ENCODE data around the gene HDHD3.

HDHD3 gene

DNA sequence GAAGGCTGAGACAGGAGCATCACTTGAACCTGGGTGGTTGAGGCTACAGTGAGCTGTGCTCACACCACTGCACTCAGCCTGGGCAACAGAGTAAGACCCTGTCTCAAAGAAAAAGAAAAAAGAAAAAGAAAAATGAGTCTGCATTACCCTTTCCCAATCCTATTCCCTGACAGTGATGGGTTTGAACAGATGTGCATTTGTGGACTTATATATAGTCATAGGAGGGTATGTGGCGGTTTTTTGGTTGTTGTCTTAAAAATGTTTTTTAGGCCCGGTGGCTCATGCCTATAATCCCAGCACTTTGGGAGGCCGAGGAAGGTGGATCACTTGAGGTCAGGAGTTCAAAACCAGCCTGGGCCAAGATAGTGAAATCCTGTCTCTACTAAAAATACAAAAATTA is 13.4 kb downstream of the HDHD3 start:
- DNase-seq (ENCODE audit: low read depth) = no peak

DNA sequence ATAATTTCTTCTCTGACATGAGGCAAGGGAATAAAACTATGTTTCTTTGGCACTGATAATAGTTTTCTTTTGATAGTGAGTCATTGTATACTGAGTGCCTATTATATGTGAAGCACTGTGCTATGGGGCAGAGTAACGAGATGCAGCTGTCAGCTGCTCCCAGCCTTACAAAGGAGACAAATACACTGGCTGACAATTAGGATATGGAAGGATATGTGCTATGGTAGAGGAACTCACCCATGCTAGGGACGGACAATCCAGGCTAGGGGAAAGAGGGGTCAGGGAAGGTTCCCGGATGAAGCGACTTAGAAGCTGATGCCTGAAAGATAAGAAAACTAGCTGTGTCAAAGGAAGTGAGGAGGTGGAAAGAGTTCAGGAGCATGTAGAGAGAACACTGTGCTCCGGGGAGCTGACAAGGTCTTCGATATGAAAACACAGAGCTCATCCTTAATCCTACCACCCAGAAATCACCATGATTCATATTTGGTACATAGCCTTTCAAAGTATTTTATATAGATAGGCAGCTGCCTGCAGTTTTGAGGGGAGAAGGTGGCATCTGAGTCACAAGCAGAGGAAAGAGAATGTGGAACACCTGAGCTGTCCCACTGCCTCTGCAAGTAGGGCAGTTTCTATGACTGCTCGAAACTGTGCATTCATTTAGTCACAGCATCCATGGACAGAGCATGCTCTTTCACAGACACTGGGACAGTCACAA is 15.3 kb downstream of the HDHD3 start:
- no peak for DNase-seq (ENCODE audit: low read depth)

DNA sequence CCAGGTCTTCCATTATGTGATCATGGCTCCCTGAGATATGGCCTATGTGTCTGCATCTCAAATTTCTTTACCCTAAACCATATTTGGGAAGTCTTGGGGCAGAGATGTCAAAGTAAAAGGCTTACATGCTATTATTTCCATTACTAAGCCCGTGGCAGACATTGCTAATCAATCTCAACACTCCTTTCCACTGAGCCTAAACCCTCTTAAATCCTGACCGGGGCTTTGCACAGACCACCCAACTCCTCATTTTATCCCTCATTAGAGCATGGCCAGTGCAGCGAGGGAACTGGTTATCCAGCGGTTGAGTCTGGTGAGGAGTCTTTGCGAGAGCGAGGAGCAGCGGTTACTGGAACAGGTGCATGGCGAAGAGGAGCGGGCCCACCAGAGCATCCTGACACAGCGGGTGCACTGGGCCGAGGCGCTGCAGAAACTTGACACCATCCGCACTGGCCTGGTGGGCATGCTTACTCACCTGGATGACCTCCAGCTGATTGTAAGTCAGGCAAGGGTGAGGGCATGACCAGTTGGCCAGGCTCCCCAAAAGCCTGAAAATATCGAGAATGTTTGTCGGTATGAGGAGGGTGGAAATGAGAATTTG is 16.4 kb downstream of the HDHD3 start:
- DNase-seq (ENCODE audit: low read depth) = no peak

DNA sequence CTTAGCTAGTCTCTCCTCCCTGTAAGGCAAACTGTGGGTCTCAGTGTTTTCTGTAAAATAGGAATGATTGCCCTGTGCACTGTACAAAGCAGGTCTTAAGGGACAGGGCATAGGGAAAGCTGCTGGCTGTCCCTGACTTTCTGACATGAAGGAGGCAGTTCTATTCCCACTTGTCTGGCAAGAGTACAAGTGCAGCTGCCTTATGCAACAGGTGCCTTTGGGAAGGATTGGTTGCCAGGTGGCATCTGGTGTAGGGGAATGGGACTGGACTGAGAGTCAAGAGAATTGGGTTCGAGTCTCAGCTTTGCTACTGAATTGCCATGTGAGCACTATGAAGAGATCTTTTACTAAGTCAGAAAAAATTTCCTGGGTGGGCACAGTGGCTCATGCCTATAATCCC is 17.4 kb downstream of the HDHD3 start:
- no peak for DNase-seq (ENCODE audit: low read depth)

DNA sequence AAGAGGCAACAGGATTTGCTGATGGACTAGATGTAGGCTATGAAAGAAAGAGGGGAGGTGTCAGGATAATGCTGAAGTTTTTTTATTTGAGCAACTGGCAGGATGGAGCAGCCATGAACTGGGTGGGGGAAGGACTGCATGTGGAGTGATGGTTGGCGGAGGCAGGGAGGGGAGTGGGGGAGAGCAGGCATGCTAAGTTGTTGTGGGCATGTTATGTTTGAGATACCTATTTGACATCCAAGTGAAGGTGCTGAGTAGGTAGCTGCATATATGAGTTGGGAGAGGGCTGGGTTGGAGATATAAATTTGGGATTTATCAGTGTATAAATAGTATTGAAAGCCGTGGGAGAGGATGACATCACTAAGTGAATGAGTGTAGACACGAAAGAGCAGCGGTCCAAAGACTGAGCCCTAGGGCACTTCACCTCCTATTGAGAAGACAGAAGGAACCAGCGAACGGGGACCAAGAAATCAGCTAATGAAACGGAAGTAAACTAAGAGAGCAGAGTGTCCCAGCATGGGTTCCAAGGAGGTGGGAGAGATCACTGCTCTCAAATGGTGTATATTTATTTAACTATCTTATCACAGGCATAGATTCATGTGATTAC is 20.0 kb downstream of the HDHD3 start:
- DNase-seq (ENCODE audit: low read depth) = no peak

DNA sequence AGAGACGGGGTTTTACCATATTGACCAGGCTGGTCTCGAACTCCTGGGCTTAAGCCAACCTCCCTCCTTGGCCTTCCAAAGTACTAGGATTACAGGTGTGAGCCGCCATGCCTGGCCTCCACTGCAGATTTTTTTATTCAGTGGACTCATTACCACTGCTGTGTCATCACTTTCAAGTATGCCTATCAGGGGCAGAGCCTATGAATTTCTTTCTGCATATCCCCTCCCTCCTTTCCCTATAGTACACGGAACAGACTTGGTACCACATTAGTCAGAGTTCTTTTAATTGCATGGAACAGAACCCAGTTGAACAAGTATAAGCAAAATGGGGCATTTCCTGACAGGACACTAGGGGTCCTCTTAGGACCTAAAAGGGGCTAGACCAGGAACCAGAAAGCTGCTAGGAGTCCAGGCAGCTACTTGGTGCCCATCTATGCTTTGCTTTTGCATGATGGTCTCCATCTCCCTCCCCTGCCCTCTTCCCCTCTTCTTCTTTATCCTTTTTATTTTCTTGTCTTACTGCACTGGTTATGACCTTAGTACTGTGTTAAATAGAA is 21.7 kb downstream of the HDHD3 start:
- DNase-seq (ENCODE audit: low read depth) = no peak

DNA sequence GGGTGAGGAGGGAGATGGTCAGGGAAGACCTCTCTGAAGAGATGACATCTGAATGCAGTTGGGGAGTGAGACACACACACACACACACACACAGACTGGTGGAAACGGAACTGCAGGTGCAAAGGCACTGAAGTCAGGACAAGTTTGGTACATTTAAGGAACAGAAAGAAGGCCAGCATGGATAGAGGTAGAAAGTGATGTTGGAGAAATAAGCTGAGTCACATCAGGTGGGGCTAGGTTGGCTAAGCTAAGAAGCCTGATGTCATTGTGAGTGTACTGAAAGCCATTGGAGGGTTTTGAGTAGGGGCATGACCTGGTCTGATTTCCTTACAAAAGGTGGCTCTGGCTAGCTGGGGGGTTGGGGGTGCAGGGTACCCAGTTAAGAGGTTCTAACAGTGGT is 24.4 kb downstream of the HDHD3 start:
- no peak for DNase-seq (ENCODE audit: low read depth)

DNA sequence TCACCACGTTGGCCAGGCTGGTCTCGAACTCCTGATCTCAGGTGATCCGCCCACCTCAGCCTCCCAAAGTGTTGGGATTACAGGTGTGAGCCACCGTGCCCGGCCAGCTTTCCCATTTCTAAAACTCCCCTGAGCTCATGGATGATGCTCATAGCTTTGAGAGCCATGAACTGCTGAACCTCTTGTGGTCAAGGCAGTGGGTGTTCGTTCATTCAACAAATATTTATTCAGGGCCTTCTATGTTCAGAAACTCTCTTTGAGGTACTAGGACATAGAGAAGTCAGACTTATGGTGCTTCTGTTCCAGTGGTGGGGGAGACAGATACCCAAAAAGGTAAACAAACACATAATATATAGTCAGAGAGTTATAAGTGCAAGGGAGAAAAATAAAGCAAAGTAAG is 24.8 kb downstream of the HDHD3 start:
- DNase-seq (ENCODE audit: low read depth) = no peak

DNA sequence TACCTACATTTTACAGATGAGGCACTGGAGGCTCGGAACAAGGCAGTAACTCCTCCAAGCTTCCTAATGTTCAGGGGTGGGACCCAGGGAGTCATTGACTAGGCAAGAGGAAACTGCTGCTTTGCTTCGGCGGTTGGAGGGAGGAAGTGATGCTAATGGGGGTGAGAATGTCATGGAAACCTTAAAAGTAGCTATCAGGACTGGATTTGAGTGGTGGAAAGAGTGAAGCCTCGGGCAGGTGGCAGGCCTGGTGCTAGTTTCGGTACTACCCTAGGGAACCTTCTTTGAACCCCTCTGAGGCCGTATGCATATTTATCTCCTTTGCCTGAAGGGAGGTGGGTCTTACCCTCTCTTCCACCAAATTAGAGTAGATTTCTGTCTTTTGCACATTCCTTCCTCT is 25.8 kb downstream of the HDHD3 start:
- no peak for DNase-seq (ENCODE audit: low read depth)

DNA sequence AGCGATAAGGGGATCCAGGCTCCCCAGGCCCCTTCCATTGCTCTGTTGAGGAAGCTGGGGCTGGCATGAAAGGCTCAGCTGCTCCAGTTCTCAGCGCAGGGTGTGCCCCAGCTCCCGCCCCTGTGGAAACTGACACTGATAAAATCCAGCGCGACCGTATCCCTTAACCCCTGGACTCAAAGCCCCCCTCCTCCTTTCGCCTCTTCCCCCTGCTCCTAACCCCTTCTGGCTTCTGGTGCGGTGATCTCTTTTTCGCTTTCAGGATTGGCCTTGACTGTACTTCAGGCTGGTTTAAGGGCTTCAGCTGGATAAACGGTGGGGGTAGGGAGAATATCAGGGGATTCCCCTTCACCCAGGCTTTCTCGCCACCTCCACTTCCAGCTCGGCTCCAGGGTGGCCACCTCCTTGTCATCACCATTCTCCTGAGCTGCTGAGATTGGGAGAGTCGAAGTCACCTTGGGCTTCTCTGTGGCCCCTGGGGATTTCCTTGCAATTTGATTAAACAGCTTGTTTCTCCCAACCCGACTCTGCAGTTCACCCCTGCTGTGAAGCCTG is 26.6 kb downstream of the HDHD3 start:
- DNase-seq (ENCODE audit: low read depth) = no peak

DNA sequence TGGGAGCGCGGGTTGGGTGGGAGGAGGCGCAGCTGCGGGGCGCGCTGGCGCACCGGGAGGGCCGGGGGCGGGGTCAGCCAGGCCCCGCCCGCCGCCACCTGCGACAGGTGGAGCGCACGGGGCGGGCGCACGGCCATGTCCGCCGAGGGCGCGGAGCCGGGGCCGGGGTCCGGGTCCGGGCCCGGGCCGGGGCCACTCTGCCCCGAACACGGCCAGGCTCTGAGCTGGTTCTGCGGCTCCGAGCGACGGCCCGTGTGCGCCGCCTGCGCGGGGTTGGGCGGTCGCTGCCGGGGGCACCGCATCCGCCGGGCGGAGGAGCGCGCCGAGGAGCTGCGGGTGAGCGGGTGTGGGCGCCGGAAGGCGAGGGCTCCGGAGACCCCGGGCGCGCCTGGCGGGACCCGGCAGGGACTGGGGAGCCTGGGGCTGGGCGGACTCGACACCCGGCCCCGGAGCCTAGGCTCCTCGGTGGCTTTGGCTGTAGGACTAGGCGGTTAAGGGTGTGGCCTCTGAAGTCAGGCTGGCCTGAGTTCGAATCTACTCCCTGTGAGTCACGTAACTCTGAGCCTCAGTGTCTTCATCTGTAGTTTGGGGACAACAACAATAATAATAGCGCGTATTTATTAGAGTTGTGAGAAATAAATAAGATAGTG is 27.2 kb downstream of the HDHD3 start, which contains the start of gene BSPRY:
Gene BSPRY, plus strand, starts transcription at position 97 of the 650 bp plus-strand sequence. Its CDS starts 39 bp downstream, at position 136.
- no peak for DNase-seq (ENCODE audit: low read depth)

DNA sequence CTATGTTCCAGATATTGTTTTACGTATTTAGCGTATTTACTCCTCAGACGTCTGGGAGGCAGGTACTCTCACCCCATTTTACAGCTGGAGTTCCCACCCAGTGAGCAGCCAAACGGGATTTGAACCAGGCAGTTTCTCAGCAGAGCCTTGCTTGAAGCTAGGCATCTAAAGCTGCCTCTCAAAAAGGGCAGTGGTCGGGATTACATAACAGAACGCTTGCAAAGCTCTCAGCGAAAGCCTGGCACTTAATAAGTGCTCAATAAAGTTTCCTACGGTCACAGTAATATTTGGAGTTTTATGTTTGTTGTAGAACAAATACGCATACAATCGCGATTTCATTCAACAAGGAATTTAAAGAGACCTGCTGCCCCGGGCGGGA is 27.7 kb downstream of the HDHD3 start:
- DNase-seq (ENCODE audit: low read depth) = no peak

DNA sequence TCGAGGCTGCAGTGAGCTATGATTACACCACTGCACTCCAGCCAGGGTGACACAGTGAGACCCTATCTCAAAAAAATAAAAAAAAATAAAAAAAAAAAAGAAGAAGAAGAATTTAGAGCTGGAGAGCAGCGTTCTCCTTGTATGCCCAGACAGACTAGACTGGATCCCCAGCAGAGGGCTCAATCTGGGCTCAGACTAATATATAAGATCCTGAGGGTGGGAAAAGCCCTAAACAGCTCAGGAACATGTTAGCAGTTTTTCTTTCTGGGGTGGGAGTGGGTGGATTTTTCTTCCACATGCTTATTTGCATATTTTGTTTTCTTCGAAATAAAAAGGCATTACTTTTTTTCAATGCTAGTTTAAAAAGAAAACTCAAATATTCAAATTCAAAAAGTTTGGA is 28.3 kb downstream of the HDHD3 start:
- DNase-seq (ENCODE audit: low read depth) = no peak

DNA sequence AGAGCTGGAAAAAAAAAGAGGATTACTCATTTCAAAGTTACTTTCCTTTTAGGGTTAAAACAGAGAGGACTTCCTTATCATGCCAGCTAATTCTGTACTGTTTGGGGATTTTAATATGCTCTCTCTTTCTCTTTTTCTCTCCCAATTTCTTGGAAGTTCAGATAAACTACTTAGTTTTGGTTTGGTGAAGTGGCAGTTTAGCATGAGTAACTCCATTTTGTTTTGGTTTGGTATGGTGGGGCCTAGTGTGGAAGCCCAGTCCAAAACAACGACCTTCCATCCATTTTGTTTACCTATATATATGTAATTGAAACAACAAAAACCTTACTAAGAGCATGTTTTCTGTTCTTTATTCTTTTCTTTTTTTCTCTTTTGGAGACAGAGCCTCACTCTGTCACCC is 31.1 kb downstream of the HDHD3 start:
- DNase-seq (ENCODE audit: low read depth) = no peak

DNA sequence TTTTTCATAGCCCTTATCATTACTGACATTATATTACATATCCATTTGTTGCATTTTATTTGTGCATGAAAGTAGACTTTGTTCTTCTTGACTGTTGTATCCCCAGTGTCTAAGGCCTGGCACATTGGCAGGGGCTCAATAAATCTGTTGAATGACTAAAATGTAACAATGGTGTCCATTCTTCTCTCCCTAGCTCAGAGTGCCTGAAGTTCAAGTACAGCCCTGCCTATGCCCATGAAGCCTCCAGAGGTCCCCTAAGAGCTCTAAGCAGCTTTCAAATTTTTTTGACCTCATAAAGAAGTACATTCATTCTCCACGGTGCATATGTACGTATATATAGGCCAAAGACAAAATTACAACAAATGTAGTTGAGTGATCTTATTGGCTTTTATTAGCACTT is 31.6 kb downstream of the HDHD3 start:
- DNase-seq (ENCODE audit: low read depth) = no peak

DNA sequence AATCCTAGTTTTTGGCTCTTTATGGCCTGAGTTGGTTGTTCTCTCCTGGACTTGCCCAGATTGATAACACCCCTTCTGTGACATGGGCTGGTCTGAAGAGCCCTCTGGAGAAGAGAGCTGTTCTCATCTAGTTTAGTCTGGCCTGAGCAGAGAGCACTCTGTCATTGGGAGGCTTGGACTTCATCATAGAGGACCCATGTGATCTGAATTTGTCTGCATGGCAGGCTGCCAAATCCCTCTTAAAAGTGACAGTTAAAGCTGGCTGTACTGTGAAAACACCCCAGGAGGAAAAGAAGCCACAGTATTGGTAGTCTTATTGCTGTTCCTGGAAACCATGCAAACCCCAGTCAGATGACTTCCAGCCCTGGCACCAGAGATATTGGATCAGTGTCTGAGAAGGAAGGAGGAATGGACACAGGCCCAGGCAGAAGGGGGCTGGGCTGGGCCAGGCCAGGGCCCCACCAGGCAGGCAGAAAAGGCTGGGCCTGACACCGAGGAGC is 33.0 kb downstream of the HDHD3 start:
- DNase-seq (ENCODE audit: low read depth) = no peak

DNA sequence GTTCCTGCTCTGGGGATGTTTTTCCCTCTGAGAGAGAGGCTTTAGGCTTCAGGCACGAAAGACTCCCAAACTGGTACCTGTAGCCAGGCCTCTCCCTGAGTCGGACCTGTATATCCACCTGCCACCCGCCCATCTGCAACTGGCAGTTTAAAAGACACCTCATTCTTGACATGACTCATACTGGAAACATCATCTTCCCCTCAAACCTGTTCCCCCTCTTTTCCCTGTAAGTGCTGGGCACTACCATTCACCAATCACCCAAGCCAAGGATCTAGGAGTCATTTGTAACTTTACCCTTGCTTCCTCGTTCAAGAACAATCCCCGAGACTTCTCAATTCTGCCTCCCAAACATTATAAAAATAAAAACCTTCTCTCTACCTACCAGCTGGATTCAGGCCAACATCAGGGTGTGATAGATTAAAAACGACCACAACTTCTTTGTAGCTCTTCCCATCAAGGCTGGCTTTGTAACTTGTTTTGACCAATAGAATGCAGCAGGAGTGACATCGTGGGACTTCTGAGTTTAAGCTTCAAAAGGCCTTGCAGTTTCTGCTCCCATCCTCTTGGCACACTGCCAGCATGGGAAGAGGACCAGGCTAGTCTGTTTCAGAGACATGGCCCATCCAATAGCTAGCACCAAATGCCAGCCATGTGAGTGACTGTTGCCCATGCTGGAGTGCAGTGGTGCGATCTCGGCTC is 34.9 kb downstream of the HDHD3 start:
- DNase-seq (ENCODE audit: low read depth) = no peak

DNA sequence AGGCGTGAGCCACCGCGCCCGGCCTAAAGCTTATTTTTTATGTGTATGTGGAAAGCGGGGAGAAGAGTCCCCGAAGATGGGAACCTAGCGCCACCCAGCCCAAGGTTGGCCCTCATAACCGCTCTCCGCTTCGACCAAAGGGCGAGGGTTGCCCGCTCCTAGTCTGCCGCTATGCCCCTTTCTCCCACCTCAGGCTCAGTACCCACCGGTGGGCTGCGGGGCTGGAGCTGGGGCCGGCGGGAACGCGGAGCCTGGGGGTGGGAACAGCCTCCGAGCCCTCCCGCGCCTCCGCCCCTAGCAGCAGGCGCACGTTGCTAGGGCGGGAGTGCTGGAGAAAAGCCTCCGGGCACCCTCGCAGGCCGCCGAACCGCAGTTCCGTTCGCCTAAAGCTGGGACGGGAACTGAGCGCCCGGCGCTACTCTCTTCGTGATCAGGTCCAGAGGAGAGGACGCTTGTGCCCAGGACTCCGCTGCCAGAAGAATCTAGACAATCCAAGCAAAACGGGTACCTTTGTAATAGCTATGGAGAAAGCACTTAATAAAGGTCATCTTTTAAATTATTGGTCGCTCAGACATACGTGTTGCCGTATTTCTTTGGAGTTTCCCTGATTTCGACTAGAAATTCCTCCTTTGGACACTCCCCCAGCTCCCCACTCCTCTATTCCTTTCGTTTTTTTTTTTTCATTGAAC is 36.6 kb downstream of the HDHD3 start, which contains the start of gene WDR31:
Gene WDR31, minus strand, starts transcription at position 265 of the 689 bp plus-strand sequence. CDS start 8,253 bp downstream, outside the sequence.
- DNase-seq (ENCODE audit: low read depth) = peak; percentile 60

DNA sequence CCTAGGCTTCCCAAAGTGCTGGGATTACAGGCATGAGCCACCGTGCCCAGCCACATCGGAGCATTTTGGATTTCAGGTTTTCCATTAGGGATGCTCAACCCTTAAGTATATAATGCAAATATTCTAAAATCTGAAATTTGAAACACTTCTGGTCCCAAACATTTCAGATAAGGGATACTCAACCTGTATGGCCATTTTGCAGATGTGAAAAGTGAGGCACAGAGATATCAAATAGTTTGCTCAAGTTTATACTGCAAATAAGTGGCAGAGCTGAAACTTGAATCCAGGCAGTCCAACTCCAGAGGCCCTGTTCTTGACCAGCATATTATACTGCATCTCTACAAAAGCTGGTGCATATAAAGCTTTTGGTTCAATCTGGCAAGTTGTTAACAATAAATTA is 39.1 kb downstream of the HDHD3 start:
- DNase-seq (ENCODE audit: low read depth) = no peak

DNA sequence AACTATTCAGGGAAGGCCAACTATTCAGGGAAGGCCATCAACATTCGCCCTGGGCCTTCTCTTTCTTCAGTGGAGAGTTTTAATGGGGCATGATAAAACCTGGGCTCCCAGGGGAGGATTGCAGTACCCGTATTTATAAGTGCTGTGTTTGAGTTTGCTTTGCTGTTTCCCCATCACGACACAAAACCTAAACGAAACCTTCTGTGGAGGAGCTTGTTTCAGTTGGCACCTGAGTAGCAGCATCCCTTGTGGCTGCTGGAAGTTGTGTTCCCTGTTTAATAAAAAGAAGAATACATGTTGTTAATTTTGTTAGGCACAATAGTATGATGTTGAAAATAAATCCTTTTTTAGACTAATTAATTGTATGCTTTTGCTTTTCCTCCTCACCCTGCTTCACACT is 45.0 kb downstream of the HDHD3 start:
- DNase-seq (ENCODE audit: low read depth) = no peak

Measured in stimulated activated CD8-positive, alpha-beta memory T cell treated with anti-CD3 and anti-CD28 coated beads, Interleukin-12 subunit alpha, Interleukin-12 subunit beta, amount 100 ng/mL, for 1 hour (primary cell).